Gastroesophageal sphincter (tissue), 4 donors: ENCODE results near the gene SLC9A2. TPM values are rescaled to one million over a fixed set of nuclear protein-coding genes. Genes with fewer than 3 reads are reported as not detected.

ENCODE experiments used
- ATAC-seq: fragments of 150-250 bp; one replicate; pipeline ENCODE4 v1.9.1; 2016; ENCODE audit warnings: mild to moderate bottlenecking, moderate library complexity
- H3K27ac ChIP-seq, 4 donors: fragments of 200-600 bp; sonication (generic) in 3 of 4; 1 replicate in 3 of 4; 2 replicates in 1 of 4; pipeline ENCODE4 v1.5.1; 2016 to 2019
- H3K27me3 ChIP-seq: fragments of 200-600 bp; sonication (generic); one replicate; pipeline ENCODE4 v1.5.1; 2019
- H3K36me3 ChIP-seq, 2 donors: fragments of 200-600 bp; sonication (generic); one replicate each; pipeline ENCODE4 v1.5.1; 2019; ENCODE audit warnings: control low read depth in 1 of 2
- H3K4me1 ChIP-seq, 3 donors: fragments of 200-600 bp; sonication (generic); 1 replicate in 2 of 3; 2 replicates in 1 of 3; pipeline ENCODE4 v1.5.1; 2016 to 2019; ENCODE audit warnings: control low read depth in 2 of 3
- H3K4me3 ChIP-seq, 2 donors: fragments of 200-600 bp; sonication (generic); one replicate each; pipeline ENCODE4 v1.5.1; 2019; ENCODE audit warnings: mild to moderate bottlenecking in 1 of 2, moderate library complexity in 1 of 2
- H3K9me3 ChIP-seq, 3 donors: fragments of 200-600 bp; sonication (generic); one replicate each; pipeline ENCODE4 v1.5.1; 2017 to 2019; ENCODE audit warnings: control low read depth in 2 of 3
- CTCF ChIP-seq, 4 experiments: fragments of 200-600 bp in 2 of 4; fragments of 450-650 bp in 2 of 4; sonication (generic) in 1 of 4; IDR thresholded peaks; one replicate each; pipeline ENCODE4 v1.5.1; 2017 to 2019; ENCODE audit warnings: antibody characterized with exemption in 4 of 4, mild to moderate bottlenecking in 2 of 4, moderate library complexity in 2 of 4
- EP300 ChIP-seq: sonication (generic); formaldehyde crosslinking; IDR thresholded peaks from one replicate; pipeline ENCODE4 v1.6.1; 2017; ENCODE audit warnings: antibody characterized with exemption, mild to moderate bottlenecking
- POLR2A ChIP-seq, 2 donors: fragments of 450-650 bp; IDR thresholded peaks; one replicate each; pipeline ENCODE4 v1.6.1; 2017; ENCODE audit warnings: antibody characterized with exemption in 2 of 2, mild to moderate bottlenecking in 2 of 2, moderate library complexity in 1 of 2
- POLR2AphosphoS5 ChIP-seq: sonication (generic); formaldehyde crosslinking; IDR thresholded peaks from one replicate; pipeline ENCODE4 v1.6.1; 2017; ENCODE audit warnings: antibody characterized with exemption
- WGBS, 2 donors: methylation state at CpG; one replicate each; pipeline ENCODE4 v1.1.5; 2018; ENCODE audit warnings: low coverage in 1 of 2; 5-methylcytosine and 5-hydroxymethylcytosine counted together
- total RNA-seq, 4 donors: library from RNA; depleted of rRNA; stranded (reverse); fragments of >200 nt; gene quantifications; one replicate each; pipeline ENCODE4 v1.1.0, GENCODE V29; 2016

SLC9A2 gene
- total RNA-seq, 4 donors from 2014 or later: 0.57 TPM; not detected in 3

- H3K9me3 ChIP-seq: no peaks in the 10 kb centered on the region
- no peaks in the 10 kb centered on the region for H3K4me1 ChIP-seq
- TF ChIP-seq CTCF (IDR thresholded peaks at IDR 0.05) (no peak), POLR2AphosphoS5 (no peak), EP300 (no peak), POLR2A (IDR thresholded peaks at IDR 0.05) (no peak)
- peaks cover 6% of the 10 kb centered on the region for H3K27me3 ChIP-seq
- H3K27ac ChIP-seq: no peak overlapping the region
- no peaks in the 10 kb centered on the region for H3K36me3 ChIP-seq
- WGBS, 2 donors: 47 to 60% methylated on average over 1 to 3 of the region's 4 CpGs
- H3K4me3 ChIP-seq: no peak overlapping the region
- no peak for ATAC-seq
Measured at GRCh38 chr2:102637358-102637757, 18.0 kb downstream of the SLC9A2 start.

- H3K9me3 ChIP-seq: no peaks in the 10 kb centered on the region
- TF ChIP-seq POLR2A (IDR thresholded peaks at IDR 0.05) (no peak), POLR2AphosphoS5 (no peak), EP300 (no peak), CTCF (IDR thresholded peaks at IDR 0.05) (no peak)
- WGBS, 2 donors: 74 to 82% methylated on average over 2 of the region's 2 CpGs
- ATAC-seq: no peak
- H3K27me3 ChIP-seq: peaks cover 21% of the 10 kb centered on the region
- no peak overlapping the region for H3K27ac ChIP-seq
- H3K4me3 ChIP-seq: no peak overlapping the region
- H3K36me3 ChIP-seq: no peaks in the 10 kb centered on the region
- no peaks in the 10 kb centered on the region for H3K4me1 ChIP-seq
Measured at GRCh38 chr2:102639429-102639828, 20.1 kb downstream of the SLC9A2 start.

- Histone ChIP-seq H3K27ac (no peak overlapping the region), H3K27me3 (no peaks in the 10 kb centered on the region), H3K9me3 (no peaks in the 10 kb centered on the region), H3K36me3 (no peaks in the 10 kb centered on the region), H3K4me3 (no peak overlapping the region), H3K4me1 (no peaks in the 10 kb centered on the region)
- 73% methylated on average over 2 of the region's 2 CpGs; no CpG with 5 or more reads in 1 of the 2 donors for WGBS, 2 donors
- no peak for ATAC-seq
- TF ChIP-seq POLR2AphosphoS5 (no peak), CTCF (IDR thresholded peaks at IDR 0.05) (no peak), POLR2A (IDR thresholded peaks at IDR 0.05) (no peak), EP300 (no peak)
Measured at GRCh38 chr2:102652126-102652525, 32.8 kb downstream of the SLC9A2 start.

GRCh38 chr2:102657770-102658169, 38.4 kb downstream of the SLC9A2 start:
- H3K36me3 ChIP-seq: no peaks in the 10 kb centered on the region
- no peak for ATAC-seq
- no peaks in the 10 kb centered on the region for H3K27me3 ChIP-seq
- H3K9me3 ChIP-seq: no peaks in the 10 kb centered on the region
- WGBS, 2 donors: 76 to 100% methylated on average over 1 to 6 of the region's 7 CpGs
- H3K4me1 ChIP-seq: no peaks in the 10 kb centered on the region
- H3K27ac ChIP-seq: no peak overlapping the region
- no peak overlapping the region for H3K4me3 ChIP-seq
- TF ChIP-seq EP300 (no peak), CTCF (IDR thresholded peaks at IDR 0.05) (no peak), POLR2AphosphoS5 (no peak), POLR2A (IDR thresholded peaks at IDR 0.05) (no peak)

- ATAC-seq: no peak
- no peaks in the 10 kb centered on the region for H3K4me1 ChIP-seq
- H3K27ac ChIP-seq: no peak overlapping the region
- H3K4me3 ChIP-seq: no peak overlapping the region
- H3K36me3 ChIP-seq: no peaks in the 10 kb centered on the region
- H3K27me3 ChIP-seq: peaks cover 5% of the 10 kb centered on the region
- H3K9me3 ChIP-seq: no peaks in the 10 kb centered on the region
- no peak for TF ChIP-seq POLR2A (IDR thresholded peaks at IDR 0.05)
- 67 to 86% methylated on average over 1 of the region's 2 CpGs for WGBS, 2 donors
Measured at GRCh38 chr2:102660070-102660469, 40.7 kb downstream of the SLC9A2 start.
